HG03064 (cell line): ENCODE measurements around the gene KRTAP3-2.

Experiments used
- ATAC-seq: cut with Tn5 transposase; IDR thresholded peaks from one replicate; pipeline ENCODE4 v1.9.1; 2021; ENCODE audit warnings: low read depth; ENCODE audit not compliant: unreplicated experiment

Gene KRTAP3-2

DNA sequence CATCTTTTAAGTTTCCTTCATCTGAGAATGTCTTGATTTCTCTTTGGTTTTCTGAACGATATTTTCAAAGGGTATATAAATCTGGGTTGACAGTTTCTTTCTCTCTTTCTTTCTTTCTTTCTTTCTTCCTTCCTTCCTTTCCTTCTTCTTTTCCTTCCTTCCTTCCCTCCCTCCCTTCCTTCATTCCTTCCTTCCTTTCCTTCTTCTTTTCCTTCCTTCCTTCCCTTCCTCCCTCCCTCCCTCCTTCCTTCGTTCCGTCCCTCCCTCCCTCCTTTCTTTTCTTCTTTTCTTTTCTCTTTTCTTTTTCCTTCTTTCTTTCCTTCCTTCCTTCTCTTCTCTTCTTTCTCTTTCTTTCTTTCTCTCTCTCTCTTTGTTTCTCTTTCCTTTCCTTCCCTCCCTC is 25.3 kb downstream of the KRTAP3-2 start:
- ATAC-seq, result no peak

DNA sequence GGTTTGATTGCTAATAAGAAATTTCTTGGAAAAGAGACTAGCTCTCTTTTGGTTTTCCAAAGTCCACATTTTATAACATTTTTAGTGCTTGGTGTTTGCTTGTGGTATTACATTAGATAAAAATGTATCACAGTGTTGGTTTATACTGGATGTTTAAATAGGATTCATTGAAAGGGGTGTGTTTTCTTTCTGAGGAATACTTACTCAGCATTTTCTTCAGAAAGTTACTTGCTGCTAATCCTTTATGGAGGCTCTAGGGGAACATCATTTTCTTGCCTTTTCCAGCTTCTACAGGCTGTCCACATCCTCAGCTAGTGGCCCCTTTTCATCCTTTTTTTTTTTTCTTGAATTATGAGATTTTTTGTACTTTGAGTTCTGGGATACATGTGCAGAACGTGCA is 32.1 kb downstream of the KRTAP3-2 start:
- no peak for ATAC-seq

DNA sequence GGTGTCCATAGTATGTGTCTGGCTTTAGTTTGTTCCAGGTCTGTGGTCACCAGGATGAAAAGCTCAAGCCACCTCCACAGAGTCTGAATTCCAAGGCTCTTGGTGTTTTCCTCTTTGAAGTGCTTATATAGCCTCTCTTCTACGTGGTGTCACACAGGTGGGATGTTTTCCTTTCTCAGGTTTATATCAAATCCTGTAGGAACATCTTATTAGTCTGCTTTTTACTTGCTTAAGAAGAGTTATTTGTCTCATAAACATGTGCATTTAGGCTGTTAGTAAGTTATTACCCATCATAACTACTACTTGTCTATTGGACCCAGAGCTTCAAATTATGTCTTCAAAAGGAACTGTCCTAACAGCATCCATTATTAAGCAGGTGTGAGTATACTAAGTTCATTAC is 32.9 kb downstream of the KRTAP3-2 start, which contains the start of gene KRT39:
KRT39 (minus strand) TSS at position 101 of the 400 bp plus-strand sequence; CDS start at position 9, 92 bp downstream.
- ATAC-seq, result no peak

DNA sequence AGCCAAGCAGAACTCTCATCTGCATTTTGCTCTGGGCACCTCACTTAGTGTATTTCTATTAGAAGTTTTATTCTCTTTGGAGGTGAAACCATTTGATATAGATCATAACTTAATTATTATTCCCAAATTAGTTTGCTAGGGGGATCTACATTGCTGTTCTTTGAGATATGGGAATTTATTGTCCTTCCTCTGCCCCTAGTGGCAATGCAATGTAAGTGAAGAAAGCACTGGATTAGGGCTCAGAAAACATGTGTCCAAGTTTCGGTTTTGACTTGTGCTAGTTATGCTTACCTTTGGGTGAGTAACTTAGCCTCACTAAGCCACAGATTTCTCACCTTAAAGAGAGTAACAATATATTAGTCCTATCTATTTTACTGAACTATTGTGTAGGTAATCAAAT is 35.9 kb downstream of the KRTAP3-2 start:
- no peak for ATAC-seq

DNA sequence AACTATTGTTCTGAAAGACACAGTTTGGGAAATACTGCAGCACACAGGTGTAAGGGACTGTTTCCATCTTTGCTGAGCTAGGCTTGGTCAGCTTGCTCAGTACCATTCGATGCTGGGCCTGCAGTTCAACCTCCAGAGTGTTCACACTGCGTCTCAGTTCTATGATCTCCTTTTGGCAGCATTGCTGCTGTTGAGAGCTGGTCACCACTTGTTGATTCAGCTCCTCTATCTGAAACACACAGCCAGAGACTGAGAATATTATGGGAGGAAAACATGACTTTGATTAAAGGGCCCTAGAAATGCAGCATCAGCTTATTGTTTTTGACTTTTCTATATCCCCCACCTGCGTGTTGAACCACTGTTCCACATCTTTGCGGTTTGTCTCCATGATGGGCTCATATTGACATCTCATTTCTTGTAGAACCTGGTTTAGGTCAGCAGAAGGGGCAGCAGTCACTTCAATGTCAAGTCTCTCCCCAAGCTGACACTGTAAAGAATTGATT is 37.6 kb downstream of the KRTAP3-2 start:
- ATAC-seq, result no peak

DNA sequence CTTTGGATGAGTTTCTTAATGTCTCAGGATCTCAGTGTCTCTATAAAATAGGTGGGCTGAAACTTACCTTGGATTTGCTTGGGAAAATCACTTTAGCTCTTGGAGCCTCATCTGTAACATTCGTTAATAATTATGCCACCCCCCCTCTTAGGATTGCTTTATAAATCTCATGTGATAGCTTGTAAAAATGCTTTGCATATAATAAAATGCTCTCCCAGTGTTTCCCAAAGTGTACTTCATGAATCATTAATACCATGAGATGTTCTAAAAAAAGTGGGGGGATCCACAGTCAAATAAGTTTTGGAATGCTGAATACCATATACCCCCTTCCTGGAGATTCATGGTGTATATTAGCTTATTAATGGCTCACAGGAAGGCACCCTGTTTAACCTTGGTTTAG is 38.1 kb downstream of the KRTAP3-2 start:
- ATAC-seq, result no peak

DNA sequence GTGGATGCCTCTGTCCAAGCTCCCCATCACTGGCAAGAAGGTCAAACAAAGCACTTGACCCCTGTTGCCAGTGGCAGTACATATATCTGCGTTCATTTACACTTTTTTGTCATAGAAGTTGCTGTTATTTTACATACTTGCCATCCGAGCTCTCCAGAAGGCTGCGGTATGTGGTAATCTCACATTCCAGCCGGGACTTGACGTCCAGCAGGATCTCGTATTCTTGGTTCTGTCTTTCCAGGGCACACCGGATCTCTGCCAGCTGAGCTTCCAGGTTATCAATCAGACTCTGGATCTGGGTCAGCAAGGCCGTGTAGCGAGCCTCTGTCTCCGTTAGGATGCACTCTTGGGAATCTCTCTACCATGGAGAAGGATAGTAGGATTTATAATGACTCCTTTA is 39.6 kb downstream of the KRTAP3-2 start:
- ATAC-seq, result no peak

DNA sequence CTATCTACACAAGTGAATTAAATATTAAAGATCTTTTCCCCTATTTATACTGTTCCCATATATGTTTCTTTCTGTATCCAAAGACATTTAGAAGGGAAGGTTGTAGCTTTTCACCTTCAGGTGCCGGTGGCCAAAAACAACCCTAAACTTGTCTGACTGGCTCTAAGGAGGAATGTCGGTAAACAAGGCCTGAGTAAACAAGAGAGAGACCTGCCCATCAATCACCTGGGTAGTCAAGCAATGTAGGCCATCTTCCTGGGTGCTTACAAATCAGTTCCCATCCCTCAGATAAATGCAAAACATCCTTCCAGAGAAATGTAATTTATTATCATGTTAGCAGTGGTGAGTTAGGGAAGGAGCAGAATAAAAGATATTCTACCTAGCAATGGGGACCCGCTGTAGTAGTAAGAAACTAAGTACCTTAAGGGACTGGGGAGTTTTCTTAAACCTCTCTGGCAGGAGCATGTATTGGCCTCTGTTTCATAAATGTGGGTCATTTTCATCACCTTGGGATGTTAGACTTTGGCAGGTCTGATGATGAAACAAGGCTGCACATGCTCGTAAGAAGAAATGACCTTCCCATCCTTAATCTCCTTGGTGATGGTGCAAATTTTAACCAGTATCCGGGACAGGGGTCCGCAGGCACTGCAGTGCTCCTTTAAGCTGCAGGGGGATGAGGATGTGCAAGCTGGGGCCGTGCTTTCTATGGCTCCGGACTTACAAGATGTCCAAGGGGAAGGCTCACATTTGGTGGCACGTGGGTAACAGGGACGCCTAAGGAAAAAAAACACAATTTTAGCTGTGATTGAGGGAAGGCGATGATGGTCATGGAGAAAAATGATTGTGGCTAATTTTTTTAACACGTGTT is 41.4 kb downstream of the KRTAP3-2 start:
- ATAC-seq, result no peak

DNA sequence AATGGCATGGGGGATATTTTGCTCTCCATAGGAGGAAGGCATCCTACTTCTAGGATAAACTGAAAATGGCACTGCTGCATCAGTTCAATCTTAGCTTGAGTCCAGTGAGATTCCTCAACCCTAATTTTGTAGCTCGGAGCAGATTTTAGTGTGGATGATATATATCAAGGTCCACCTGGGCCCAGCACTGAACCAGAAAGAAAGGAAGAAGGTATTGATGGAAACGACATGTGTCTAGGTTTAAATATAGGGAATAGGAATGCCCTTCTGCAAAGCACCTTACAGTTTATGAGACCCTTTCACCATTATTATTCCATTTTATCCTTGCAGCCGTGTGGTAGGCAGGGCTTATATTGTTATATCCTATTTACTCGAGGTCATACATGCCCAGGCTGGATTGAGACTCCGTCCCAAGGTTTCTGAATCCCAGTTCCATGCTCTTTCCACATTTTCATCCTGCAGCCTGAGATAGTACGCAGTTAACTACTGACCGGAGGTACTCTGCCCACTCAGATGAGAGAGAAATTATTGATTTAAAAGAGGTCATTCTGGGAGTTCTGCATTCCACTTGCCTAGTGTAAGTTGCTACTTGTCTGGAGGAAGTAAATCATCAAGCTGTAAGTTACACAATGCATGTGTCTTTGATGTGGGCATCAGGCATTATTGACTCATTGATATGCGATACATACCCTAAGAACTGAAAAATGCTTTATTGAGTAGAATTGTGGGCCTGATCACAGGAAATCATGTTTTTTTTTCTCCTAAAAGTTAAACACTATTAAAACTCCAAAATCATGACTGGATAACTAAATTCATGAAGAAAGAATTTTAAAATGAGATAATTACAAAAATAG is 43.1 kb downstream of the KRTAP3-2 start:
- no peak for ATAC-seq

DNA sequence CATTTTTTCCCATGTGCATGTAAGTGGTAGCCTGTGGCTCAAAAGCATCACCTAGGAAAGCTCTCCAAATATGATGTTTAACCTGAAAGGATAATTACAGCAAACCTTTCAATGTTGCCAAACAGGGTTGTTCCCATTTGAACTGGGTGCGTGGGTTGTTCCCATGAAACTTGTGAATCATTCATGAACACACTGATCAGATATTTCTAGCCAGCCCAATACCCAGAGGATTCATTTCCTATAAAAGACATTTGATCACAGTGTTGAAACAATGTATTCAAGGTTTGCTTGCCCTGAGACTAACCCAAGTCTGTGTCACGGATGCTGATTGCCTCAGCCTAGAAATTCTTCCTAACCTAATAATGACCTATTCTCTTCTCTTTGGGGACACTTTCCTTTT is 45.8 kb downstream of the KRTAP3-2 start:
- no peak for ATAC-seq

DNA sequence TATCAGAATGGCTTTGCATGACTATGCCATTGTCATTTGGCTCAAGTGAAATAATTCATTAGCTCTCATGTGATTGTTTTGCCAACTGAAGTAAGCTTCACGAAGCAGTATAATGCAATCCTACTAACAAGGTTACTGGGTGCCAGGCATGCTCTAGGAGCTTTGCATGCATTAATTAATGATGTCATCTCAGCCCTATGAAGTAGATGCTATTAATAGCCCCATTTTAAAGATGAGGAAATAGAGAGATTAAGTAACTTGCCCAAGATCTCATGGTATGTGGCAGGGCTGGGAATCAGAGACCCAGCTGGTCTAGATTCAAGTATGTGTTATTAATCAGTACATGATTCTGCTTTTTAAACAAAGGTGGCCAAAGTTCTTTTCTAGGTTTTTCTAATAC is 47.0 kb downstream of the KRTAP3-2 start:
- ATAC-seq, result no peak

DNA sequence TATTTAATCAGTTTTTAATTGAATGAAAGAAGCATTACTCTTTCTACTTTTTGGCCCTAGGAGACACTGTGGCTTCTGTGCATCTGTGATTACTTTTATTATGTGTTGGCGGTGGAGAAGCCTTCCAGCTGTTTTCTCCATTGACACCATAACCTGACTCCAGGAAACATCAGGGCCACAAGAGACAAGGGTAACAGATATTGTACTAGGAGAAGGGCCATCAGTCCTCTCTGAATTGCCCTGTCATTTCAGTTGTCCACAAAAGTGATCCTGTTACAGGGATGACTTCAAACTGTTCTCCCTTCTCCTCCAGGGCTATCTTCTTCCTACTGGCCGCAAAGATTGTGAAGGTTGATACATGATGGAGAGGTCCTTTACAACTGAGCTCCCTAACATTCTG is 47.6 kb downstream of the KRTAP3-2 start:
- no peak for ATAC-seq

DNA sequence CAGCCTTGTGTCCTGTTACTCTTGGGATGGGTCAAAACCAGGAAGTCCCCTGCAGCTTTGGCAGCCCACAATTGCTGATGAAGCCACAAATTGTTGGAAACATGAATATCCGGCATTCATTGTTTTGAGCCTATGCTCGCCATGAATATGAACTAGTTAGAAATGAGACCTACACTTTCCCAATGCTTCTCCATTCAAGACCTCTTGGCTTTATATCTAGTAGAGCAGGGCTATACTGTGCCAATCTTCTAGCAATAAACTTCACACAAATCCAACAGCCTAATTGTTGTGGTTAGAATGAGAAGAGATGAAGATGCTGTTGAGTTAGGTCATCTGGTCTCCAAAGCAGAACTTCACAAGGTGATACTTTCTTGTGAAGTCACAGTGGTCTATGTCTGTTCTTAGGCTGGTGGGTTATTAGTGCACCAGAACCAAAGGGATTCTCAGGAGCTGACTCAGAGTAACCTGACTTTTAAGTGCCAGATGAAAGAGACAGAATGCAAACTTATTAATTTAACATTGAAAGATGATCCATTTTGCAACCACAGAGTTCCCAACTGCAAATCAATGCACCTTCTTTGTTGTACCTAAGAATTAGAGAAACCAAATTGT is 48.6 kb downstream of the KRTAP3-2 start:
- no peak for ATAC-seq

DNA sequence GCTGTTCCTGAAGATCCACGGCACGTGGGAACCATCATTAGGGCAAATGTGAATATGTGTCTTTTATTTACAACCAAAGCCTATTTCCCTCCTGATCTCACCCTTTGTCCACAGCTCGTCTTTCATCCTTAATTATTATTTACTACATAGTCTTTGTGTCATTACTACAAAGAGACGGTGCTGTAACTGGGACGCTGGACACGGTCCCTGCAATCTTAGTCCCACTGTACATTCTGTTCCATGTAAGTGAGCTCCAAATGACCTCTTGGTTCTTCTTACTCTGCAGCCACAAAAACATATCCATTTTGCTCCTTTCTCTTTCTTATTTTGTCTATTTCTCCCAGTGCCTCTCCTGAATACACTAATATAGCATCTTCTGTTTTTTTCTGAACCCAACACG is 49.5 kb downstream of the KRTAP3-2 start:
- no peak for ATAC-seq

DNA sequence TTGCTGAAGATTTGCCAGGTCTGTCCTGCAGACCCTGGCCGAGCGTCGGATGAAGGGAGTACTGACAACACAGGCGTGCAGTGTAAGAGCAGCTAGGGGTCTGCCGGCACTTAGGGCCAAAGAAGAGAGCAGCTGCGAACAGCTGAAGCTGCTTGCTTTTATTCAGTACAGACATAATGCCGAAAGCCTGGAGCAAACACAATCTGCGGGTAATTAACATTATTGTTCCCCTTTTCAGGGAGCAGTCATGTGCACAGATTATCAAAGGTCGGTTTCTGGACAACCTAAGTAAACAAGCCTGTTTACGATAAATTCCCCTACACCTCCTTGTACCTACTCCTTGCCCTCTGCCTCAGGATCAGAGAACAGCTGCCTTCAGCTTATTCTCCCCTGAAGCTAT is 50.3 kb downstream of the KRTAP3-2 start:
- no peak for ATAC-seq
